Measurements from ENCODE around the gene CRTC1.

Gene CRTC1

DNA sequence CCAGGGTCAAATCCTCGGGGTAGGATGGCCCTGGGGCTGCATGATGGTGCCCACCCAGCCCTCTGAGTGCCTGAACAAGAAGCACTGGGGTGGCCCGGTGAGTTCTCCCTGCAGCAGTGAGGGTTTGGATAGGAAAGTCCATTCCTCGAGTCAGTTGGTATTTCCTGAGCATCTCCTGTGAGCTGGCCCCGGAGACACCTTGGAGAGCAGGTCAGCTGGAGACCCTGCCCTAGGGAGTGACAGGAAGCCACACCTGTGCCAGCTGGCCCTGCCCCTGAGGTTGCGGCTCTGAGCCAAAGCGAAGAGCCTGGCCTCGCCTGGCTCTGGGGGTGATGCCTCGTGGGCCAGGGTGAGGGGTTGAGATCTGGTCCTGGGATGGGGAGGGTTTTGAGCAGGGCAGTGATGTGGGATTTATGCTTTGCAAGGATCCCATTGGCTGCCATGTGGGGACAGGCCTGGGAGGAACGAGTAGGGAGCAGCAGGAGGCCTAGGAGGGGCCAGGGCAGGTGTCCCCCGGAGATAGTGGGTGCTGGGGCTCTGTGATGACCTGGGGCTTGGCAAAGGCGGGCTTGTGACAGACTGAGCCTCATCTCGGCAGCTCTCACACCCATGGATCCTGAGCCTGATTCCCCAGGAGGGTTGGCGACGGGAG is 16.0 kb downstream of the CRTC1 start:
- no peak for DNase-seq (ENCODE audit: low read depth in 2 of 2, low spot score in 1 of 2)

GRCh38 chr19:18700501-18701249 is 17.2 kb downstream of the CRTC1 start:
- DNase-seq (ENCODE audit: low read depth in 2 of 2, low spot score in 1 of 2), result peak; percentile 36 to 46

GRCh38 chr19:18701250-18701608 is 17.7 kb downstream of the CRTC1 start:
- no peak for DNase-seq (ENCODE audit: low read depth in 2 of 2, low spot score in 1 of 2)

- DNase-seq (ENCODE audit: low read depth in 2 of 2, low spot score in 1 of 2), result no peak
Observed at GRCh38 chr19:18704054-18704453, 20.6 kb downstream of the CRTC1 start.

GRCh38 chr19:18704971-18705370 is 21.5 kb downstream of the CRTC1 start:
- DNase-seq (ENCODE audit: low read depth in 2 of 2, low spot score in 1 of 2), result no peak

GRCh38 chr19:18708452-18709231 is 25.2 kb downstream of the CRTC1 start:
- no peak for DNase-seq (ENCODE audit: low read depth in 2 of 2, low spot score in 1 of 2)

- no peak for DNase-seq (ENCODE audit: low read depth in 2 of 2, low spot score in 1 of 2)
Observed at GRCh38 chr19:18709546-18709945, 26.1 kb downstream of the CRTC1 start.

- no peak for DNase-seq (ENCODE audit: low read depth in 2 of 2, low spot score in 1 of 2)
Observed at GRCh38 chr19:18710186-18710585, 26.7 kb downstream of the CRTC1 start.

DNA sequence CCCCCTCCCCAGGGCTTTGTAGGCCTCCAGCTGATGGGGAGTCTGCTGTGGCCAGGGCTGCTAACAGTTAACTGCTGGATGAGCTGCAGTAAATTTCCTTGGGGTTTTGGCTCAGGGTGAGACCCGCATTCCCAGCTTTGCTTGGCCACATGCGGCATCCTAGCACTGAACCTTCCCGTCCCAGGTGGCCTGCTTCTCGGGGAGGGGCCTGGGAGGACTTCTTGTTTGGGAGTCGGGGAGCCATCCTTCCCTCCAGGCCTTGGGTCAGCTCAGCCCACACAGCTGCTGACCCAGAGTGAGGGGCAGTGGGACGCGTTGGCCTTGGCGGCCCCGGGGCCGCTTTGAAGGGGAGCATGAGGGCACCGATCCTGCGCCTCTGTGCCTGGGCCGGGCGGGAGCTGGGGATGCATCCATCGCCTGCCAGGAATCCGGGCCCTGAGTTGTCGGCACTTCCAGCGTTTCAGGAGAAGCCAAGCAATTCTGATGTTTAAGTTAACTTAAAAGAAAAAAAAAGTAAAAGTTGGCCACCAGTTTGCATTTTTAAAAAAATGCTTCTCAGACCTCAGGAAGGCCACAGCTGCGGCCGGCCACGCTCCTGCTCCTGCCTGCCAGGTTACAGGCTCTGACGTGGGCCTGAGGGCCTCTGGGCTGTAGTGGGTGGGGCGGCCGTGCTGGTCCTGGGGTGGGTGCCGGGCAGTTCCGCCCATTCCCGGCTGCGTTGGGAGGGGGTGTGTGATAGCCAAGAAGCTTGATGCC is 27.7 kb downstream of the CRTC1 start:
- DNase-seq (ENCODE audit: low read depth in 2 of 2, low spot score in 1 of 2), result no peak

GRCh38 chr19:18711893-18712292 is 28.4 kb downstream of the CRTC1 start:
- DNase-seq (ENCODE audit: low read depth in 2 of 2, low spot score in 1 of 2), result no peak

DNA sequence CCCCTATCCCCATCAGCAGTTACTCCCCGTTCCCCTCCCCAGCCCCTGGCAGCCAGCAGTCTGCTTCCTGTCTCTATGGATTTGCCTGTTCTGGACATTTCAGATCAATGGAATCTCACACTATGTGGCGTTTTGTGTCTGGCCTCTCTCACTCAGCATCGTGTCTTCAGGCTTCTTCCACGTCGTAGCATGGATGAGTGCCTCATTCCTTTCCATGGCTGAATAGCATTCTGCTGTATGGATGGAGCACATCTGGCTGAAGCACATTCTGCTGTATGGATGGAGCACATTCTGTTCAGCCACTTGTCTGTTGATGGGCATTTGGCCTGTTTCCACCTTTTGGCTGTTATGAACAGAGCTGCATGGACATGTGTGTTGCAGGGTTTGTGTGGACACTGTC is 29.5 kb downstream of the CRTC1 start:
- DNase-seq (ENCODE audit: low read depth in 2 of 2, low spot score in 1 of 2), result no peak

- no peak for DNase-seq (ENCODE audit: low read depth in 2 of 2, low spot score in 1 of 2)
Observed at GRCh38 chr19:18713550-18714117, 30.2 kb downstream of the CRTC1 start.

GRCh38 chr19:18715416-18715815 is 31.9 kb downstream of the CRTC1 start:
- DNase-seq (ENCODE audit: low read depth in 2 of 2, low spot score in 1 of 2), result no peak

DNA sequence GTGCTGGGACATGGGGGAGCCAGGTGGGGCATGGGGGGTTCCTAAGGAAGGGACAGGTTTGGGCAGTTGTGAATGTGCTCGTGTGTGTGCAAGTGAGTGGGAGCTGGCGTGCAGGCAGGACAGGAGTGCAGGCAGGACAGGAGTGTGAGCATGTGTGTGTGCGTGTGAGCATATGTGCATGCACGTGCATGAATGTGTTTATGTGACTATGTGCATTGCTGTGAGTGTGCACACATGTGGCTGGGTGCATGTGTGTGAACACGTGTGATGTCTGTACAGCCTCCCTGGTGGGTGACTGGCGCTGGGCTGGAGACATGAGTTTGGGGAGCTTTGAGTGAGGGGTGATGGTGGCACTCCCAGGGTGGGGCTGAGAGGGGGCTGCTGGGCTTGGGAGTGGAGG is 33.4 kb downstream of the CRTC1 start:
- no peak for DNase-seq (ENCODE audit: low read depth in 2 of 2, low spot score in 1 of 2)

- DNase-seq (ENCODE audit: low read depth in 2 of 2, low spot score in 1 of 2), result no peak
Observed at GRCh38 chr19:18717601-18718000, 34.1 kb downstream of the CRTC1 start.

- DNase-seq (ENCODE audit: low read depth in 2 of 2, low spot score in 1 of 2), result no peak
Observed at GRCh38 chr19:18718015-18718526, 34.6 kb downstream of the CRTC1 start.

DNA sequence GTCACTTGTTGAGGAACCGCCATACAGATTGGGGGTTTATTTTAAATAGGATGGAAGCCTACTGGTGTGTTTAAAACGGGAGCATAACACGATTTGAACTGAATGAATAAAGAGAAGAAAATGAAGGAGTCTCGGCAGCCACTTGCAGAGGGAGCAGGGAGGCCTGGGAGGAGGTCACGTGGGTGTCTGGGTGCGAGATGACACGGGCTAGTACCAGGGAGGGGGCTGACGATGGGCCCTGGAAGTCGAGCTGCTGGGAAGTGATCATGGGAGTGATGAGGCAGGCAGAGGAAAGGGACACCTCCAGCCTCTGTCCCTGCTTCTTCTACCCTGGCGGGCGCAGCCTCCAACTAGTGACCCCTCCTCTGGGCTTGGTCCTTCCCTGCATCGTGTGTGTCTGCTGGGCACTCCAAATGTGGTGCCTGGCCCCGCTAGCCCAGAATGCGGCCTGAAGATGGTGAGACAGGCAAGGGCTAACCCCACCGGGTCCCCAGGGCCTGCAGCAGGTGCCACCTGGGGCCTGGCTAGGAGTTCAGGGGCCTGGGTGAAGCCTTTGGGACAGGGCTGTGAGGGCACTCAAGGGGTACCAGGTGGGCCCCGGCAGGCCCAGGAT is 35.5 kb downstream of the CRTC1 start:
- no peak for DNase-seq (ENCODE audit: low read depth in 2 of 2, low spot score in 1 of 2)

- no peak for DNase-seq (ENCODE audit: low read depth in 2 of 2, low spot score in 1 of 2)
Observed at GRCh38 chr19:18719541-18719940, 36.1 kb downstream of the CRTC1 start.

DNA sequence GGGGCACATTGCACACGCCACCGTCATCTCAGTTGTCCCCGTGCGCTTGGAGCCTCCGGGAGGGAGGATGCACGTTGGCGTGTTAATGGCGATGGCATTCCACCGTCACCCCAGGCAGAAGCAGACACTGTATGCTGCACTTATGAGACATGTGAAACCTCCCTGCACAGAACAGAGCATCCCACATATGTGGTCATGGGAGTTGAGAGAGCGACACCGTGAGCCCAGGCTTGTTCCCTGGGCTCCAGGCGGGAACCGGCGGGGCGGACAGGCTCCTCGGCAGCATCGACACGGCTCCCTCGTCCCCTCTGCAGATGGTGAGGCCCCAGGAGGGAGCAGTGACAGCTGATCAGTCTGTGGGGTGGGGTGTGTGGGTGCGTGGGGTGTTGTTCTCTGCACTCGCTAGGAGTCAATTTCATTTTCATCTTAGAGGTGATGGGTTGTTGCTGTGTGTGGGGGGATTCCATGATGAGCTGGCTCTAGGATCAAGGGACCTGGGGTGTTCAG is 40.4 kb downstream of the CRTC1 start:
- no peak for DNase-seq (ENCODE audit: low read depth in 2 of 2, low spot score in 1 of 2)

Data from stimulated activated CD8-positive, alpha-beta memory T cell treated with anti-CD3 and anti-CD28 coated beads, Interleukin-4, amount 100 ng/mL, for 1 hour (primary cell).